ENCODE data around the gene CRTAP.
"Not testable (repeated sequence)": the region's sequence is repeated elsewhere in the genome, so short reads cannot be mapped to it uniquely, and the experiment has no call there.

Gene CRTAP

GRCh38 chr3:33113772-33114621 is at the start of gene CRTAP:
TSS of gene CRTAP (plus strand) at chr3:33114014. CDS start at chr3:33114078, 64 bp downstream.
- DNase-seq: peak; percentile 88

- DNase-seq: peak; percentile 32
These were observed 48.9 kb upstream of the CRTAP start for GRCh38 chr3:33064929-33065328.

- DNase-seq: no peak
These were observed 46.3 kb upstream of the CRTAP start for GRCh38 chr3:33067484-33067883.

GRCh38 chr3:33069862-33070261 is 44.0 kb upstream of the CRTAP start:
- not testable (repeated sequence) for DNase-seq

GRCh38 chr3:33071181-33071580 is 42.6 kb upstream of the CRTAP start:
- no peak for DNase-seq

- DNase-seq: no peak
These were observed 41.9 kb upstream of the CRTAP start for GRCh38 chr3:33071946-33072345.

- DNase-seq: peak; percentile 71
These were observed 39.4 kb upstream of the CRTAP start for GRCh38 chr3:33074217-33075067.

- DNase-seq: no peak
These were observed 37.8 kb upstream of the CRTAP start for GRCh38 chr3:33075995-33076394.

GRCh38 chr3:33076952-33077351 is 36.9 kb upstream of the CRTAP start:
- no peak for DNase-seq

- DNase-seq: no peak
These were observed 35.8 kb upstream of the CRTAP start for GRCh38 chr3:33077976-33078375.

GRCh38 chr3:33079813-33080212 is 34.0 kb upstream of the CRTAP start:
- not testable (repeated sequence) for DNase-seq

- DNase-seq: no peak
These were observed 32.0 kb upstream of the CRTAP start for GRCh38 chr3:33081812-33082211.

- no peak for DNase-seq
These were observed 29.9 kb upstream of the CRTAP start for GRCh38 chr3:33083958-33084357.

- DNase-seq: no peak
These were observed 25.1 kb upstream of the CRTAP start for GRCh38 chr3:33088691-33089090.

GRCh38 chr3:33089515-33089914 is 24.3 kb upstream of the CRTAP start:
- DNase-seq: no peak

GRCh38 chr3:33091746-33092145 is 22.1 kb upstream of the CRTAP start:
- no peak for DNase-seq

- DNase-seq: no peak
These were observed 21.1 kb upstream of the CRTAP start for GRCh38 chr3:33092496-33093254.

GRCh38 chr3:33093847-33094246 is 20.0 kb upstream of the CRTAP start:
- DNase-seq: no peak

GRCh38 chr3:33095436-33095835 is 18.4 kb upstream of the CRTAP start:
- DNase-seq: no peak

- DNase-seq: peak; percentile 42
These were observed 17.5 kb upstream of the CRTAP start for GRCh38 chr3:33096093-33096868.

- DNase-seq: no peak
These were observed 14.6 kb upstream of the CRTAP start for GRCh38 chr3:33099109-33099645.

- DNase-seq: no peak
These were observed 14.1 kb upstream of the CRTAP start for GRCh38 chr3:33099701-33100100.
